ENCODE data around the gene KRTAP4-4.
"Not testable (repeated sequence)": the region's sequence is repeated elsewhere in the genome, so short reads cannot be mapped to it uniquely, and the experiment has no call there.

KRTAP4-4 gene

DNA sequence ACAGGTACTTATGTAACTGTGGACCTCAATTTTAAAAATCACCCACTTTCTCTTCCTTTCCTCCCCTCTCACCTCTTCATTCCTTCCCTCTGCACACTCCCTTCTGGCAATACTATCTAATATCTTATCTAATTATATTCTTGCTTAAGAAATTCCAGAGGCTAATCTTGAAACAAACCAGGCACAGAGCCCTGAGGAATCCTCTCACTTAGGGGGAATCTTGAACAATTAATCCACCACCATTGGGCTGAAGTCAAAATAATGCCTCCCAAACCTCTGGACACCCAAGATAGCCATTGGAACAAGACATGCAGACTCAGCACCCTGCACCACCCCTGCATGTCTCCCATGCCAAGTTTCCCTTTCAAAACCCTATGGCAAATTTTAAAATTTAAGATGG is 19.2 kb downstream of the KRTAP4-4 start:
- Histone ChIP-seq H3K4me1 (ENCODE audit: insufficient read depth, low read length) (no peaks in the 10 kb centered on the region), H3K9me3 (ENCODE audit: low read length) (no peaks in the 10 kb centered on the region), H3K4me3 (ENCODE audit: low read length) (no peak overlapping the region), H2AFZ (ENCODE audit: low read depth, low read length) (no peak overlapping the region), H3K36me3 (ENCODE audit: insufficient read depth, low read length) (no peaks in the 10 kb centered on the region), H3K27me3 (ENCODE audit: insufficient read depth, low read length) (no peaks in the 10 kb centered on the region)

DNA sequence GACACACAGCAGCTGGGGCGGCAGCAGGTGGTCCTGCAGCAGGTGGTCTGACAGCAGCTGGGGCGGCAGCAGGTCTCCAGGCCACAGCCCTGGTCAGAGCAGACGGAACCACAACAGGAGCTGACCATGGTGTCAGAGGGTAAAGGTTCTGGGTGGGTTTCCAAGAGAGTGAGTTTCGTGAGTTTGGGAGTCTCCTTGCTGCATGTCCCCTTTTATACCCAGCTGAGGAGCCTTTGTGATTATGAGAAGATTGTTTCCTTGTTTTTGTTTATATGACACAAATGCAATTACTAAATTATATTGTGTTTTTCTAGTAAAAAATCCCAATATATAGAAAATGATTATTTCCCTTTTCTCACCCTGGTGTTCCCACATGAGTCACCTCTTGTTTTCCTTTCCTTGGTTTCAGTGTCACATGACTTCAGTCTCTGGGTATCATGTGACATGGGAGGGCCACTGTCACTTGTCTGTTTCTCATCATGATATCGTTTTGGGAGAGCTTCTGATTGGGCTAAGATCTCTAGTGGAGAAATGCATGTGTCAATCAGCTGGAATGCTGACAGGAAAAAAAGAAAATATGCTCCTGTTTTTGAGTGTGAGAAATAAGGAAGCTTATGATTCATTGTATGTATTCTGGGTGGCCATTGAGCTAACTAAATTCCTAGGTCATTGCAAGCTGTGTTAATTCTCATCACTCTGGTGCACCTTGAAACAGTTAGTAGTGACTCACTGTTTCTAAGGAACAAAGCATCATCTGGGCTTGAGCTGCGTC is 20.0 kb downstream of the KRTAP4-4 start, which contains the start of gene KRTAP4-6:
Gene KRTAP4-6, minus strand, starts transcription at position 185 of the 772 bp plus-strand sequence. Its CDS starts 57 bp downstream, at position 128.
- no peaks in the 10 kb centered on the region for H3K36me3 ChIP-seq (ENCODE audit: insufficient read depth, low read length)
- no peak within 1 kb of the TSS for H2AFZ ChIP-seq (ENCODE audit: low read depth, low read length)
- H3K27me3 ChIP-seq (ENCODE audit: insufficient read depth, low read length) = no peaks in the 10 kb centered on the region
- H3K9me3 ChIP-seq (ENCODE audit: low read length) = no peaks in the 10 kb centered on the region
- H3K4me3 ChIP-seq (ENCODE audit: low read length) = no peak within 1 kb of the TSS
- H3K4me1 ChIP-seq (ENCODE audit: insufficient read depth, low read length) = no peaks in the 10 kb centered on the region

- H3K4me1 ChIP-seq (ENCODE audit: insufficient read depth, low read length); H3K36me3 ChIP-seq (ENCODE audit: insufficient read depth, low read length); H3K4me3 ChIP-seq (ENCODE audit: low read length); H3K9me3 ChIP-seq (ENCODE audit: low read length); H3K27me3 ChIP-seq (ENCODE audit: insufficient read depth, low read length); H2AFZ ChIP-seq (ENCODE audit: low read depth, low read length): not testable (repeated sequence)
Observed at GRCh38 chr17:41139865-41140264, 20.7 kb downstream of the KRTAP4-4 start.

DNA sequence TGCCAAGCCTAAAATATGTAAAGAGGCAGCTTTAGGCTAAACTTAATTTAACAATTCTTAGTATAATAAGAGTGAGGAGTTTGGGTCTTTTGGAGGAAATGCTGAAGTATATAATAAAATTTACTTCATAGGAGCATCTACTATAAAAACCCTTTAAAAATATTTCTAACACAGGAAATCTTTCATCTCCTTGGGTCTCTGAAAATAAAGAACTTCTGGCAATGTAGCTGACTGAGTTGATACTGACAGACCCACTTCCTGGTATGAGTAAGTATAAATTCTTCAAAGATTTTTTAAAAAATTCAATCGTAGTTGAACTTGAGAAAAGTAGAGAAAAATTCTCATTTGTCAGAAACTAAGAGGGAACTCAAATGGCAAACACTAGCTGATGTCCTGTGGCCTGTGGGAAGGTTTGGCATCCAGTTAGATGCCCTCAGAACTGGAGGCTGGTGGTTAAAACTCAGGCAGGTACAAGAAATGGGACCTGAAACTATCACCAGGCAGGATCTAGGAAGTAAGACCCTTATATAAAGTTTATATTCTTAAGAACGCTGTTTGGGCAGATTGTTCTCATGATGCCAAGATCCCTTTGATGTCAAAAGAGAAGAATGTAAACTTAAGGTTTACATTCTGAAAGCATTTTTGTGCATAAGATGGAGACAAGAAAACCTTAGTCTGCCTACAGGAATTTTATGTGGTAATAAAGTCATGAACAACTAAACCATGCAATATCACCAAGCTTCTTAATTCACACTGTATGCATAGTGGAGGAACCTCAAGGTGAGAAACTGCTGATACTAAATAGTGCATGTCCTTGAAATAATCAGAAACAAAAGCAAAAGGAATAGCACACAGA is 26.4 kb downstream of the KRTAP4-4 start:
- H3K27me3 ChIP-seq (ENCODE audit: insufficient read depth, low read length) = no peaks in the 10 kb centered on the region
- H3K4me3 ChIP-seq (ENCODE audit: low read length) = no peak overlapping the region
- H3K9me3 ChIP-seq (ENCODE audit: low read length) = no peaks in the 10 kb centered on the region
- H3K4me1 ChIP-seq (ENCODE audit: insufficient read depth, low read length) = no peaks in the 10 kb centered on the region
- H2AFZ ChIP-seq (ENCODE audit: low read depth, low read length) = no peak overlapping the region
- H3K36me3 ChIP-seq (ENCODE audit: insufficient read depth, low read length) = no peaks in the 10 kb centered on the region

- Histone ChIP-seq H3K27me3 (ENCODE audit: insufficient read depth, low read length) (no peaks in the 10 kb centered on the region), H2AFZ (ENCODE audit: low read depth, low read length) (no peak overlapping the region), H3K36me3 (ENCODE audit: insufficient read depth, low read length) (no peaks in the 10 kb centered on the region), H3K4me1 (ENCODE audit: insufficient read depth, low read length) (no peaks in the 10 kb centered on the region), H3K9me3 (ENCODE audit: low read length) (no peaks in the 10 kb centered on the region), H3K4me3 (ENCODE audit: low read length) (no peak overlapping the region)
Observed at GRCh38 chr17:41131979-41132378, 28.6 kb downstream of the KRTAP4-4 start.

GRCh38 chr17:41127371-41127770 is 33.2 kb downstream of the KRTAP4-4 start:
- Histone ChIP-seq H3K36me3 (ENCODE audit: insufficient read depth, low read length) (no peaks in the 10 kb centered on the region), H3K27me3 (ENCODE audit: insufficient read depth, low read length) (no peaks in the 10 kb centered on the region), H3K4me3 (ENCODE audit: low read length) (no peak overlapping the region), H2AFZ (ENCODE audit: low read depth, low read length) (no peak overlapping the region), H3K4me1 (ENCODE audit: insufficient read depth, low read length) (no peaks in the 10 kb centered on the region), H3K9me3 (ENCODE audit: low read length) (no peaks in the 10 kb centered on the region)

- Histone ChIP-seq H3K9me3 (ENCODE audit: low read length) (no peaks in the 10 kb centered on the region), H3K36me3 (ENCODE audit: insufficient read depth, low read length) (no peaks in the 10 kb centered on the region), H2AFZ (ENCODE audit: low read depth, low read length) (no peak overlapping the region)
Observed at GRCh38 chr17:41126412-41126811, 34.1 kb downstream of the KRTAP4-4 start.

GRCh38 chr17:41125064-41125463 is 35.5 kb downstream of the KRTAP4-4 start:
- Histone ChIP-seq H2AFZ (ENCODE audit: low read depth, low read length) (no peak overlapping the region), H3K36me3 (ENCODE audit: insufficient read depth, low read length) (no peaks in the 10 kb centered on the region), H3K4me3 (ENCODE audit: low read length) (no peak overlapping the region), H3K9me3 (ENCODE audit: low read length) (no peaks in the 10 kb centered on the region), H3K4me1 (ENCODE audit: insufficient read depth, low read length) (no peaks in the 10 kb centered on the region), H3K27me3 (ENCODE audit: insufficient read depth, low read length) (no peaks in the 10 kb centered on the region)

More at GRCh38 chr17:41126412-41126811, 34.1 kb downstream of the KRTAP4-4 start:
- no peaks in the 10 kb centered on the region for H3K27me3 ChIP-seq (ENCODE audit: insufficient read depth, low read length)
- no peak overlapping the region for H3K4me3 ChIP-seq (ENCODE audit: low read length)
- H3K4me1 ChIP-seq (ENCODE audit: insufficient read depth, low read length) = no peaks in the 10 kb centered on the region

DNA sequence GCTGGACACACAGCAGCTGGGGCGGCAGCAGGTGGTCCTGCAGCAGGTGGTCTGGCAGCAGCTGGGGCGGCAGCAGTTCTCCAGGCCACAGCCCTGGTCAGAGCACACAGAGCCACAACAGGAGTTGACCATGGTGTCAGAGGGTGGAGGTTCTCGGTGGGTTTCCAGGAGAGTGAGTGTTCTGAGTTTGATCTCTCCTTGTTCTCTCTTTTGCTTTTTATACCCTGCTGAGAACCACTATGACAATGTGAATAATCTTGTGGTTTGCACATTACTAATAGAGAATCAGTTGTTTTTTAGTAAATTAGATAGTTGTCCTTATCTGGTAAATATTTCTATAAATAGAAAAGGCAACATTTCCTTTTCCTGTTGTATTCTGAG is 36.6 kb downstream of the KRTAP4-4 start, which contains the start of gene KRTAP4-12:
Gene KRTAP4-12, minus strand, starts transcription at position 192 of the 381 bp plus-strand sequence. Its CDS starts 60 bp downstream, at position 132.
- H2AFZ ChIP-seq (ENCODE audit: low read depth, low read length); H3K9me3 ChIP-seq (ENCODE audit: low read length); H3K36me3 ChIP-seq (ENCODE audit: insufficient read depth, low read length); H3K27me3 ChIP-seq (ENCODE audit: insufficient read depth, low read length); H3K4me3 ChIP-seq (ENCODE audit: low read length); H3K4me1 ChIP-seq (ENCODE audit: insufficient read depth, low read length): not testable (repeated sequence)

- not testable (repeated sequence) for H3K27me3 ChIP-seq (ENCODE audit: insufficient read depth, low read length); H2AFZ ChIP-seq (ENCODE audit: low read depth, low read length); H3K4me1 ChIP-seq (ENCODE audit: insufficient read depth, low read length); H3K4me3 ChIP-seq (ENCODE audit: low read length); H3K9me3 ChIP-seq (ENCODE audit: low read length); H3K36me3 ChIP-seq (ENCODE audit: insufficient read depth, low read length)
Observed at GRCh38 chr17:41123292-41123990, 37.1 kb downstream of the KRTAP4-4 start.

GRCh38 chr17:41121742-41122141 is 38.8 kb downstream of the KRTAP4-4 start:
- Histone ChIP-seq H3K36me3 (ENCODE audit: insufficient read depth, low read length) (no peaks in the 10 kb centered on the region), H3K9me3 (ENCODE audit: low read length) (no peaks in the 10 kb centered on the region), H3K4me3 (ENCODE audit: low read length) (no peak overlapping the region), H3K4me1 (ENCODE audit: insufficient read depth, low read length) (no peaks in the 10 kb centered on the region), H3K27me3 (ENCODE audit: insufficient read depth, low read length) (no peaks in the 10 kb centered on the region), H2AFZ (ENCODE audit: low read depth, low read length) (no peak overlapping the region)

- not testable (repeated sequence) for H2AFZ ChIP-seq (ENCODE audit: low read depth, low read length); H3K4me1 ChIP-seq (ENCODE audit: insufficient read depth, low read length); H3K9me3 ChIP-seq (ENCODE audit: low read length); H3K4me3 ChIP-seq (ENCODE audit: low read length); H3K27me3 ChIP-seq (ENCODE audit: insufficient read depth, low read length); H3K36me3 ChIP-seq (ENCODE audit: insufficient read depth, low read length)
Observed at GRCh38 chr17:41119696-41120690, 40.6 kb downstream of the KRTAP4-4 start.
